ENCODE data around the gene TMEM26. TPM values are rescaled to one million over a fixed set of nuclear protein-coding genes. Genes with fewer than 3 reads are reported as not detected.
A peak's percentile ranks its signal among the peaks of the same experiment; 100 is the strongest.

The TMEM26 gene
- total RNA-seq (ENCODE audit: low replicate concordance): not detected in 2 replicates

GRCh38 chr10:61452655-61453641, at the start of gene TMEM26:
TMEM26 (minus strand) TSS chr10:61453381; CDS start chr10:61453081, 300 bp downstream.
- H3K4me3 Mint-ChIP-seq: peak within 1 kb of the TSS; percentile 87
- H3F3A ChIP-seq (ENCODE audit: low read depth): no peaks in the 10 kb centered on the region
- TF ChIP-seq EZH2 (IDR thresholded peaks at IDR 0.05) (peak; percentile 82), EZH2phosphoT487 (IDR thresholded peaks at IDR 0.05) (peak; percentile 65), CTCF (IDR thresholded peaks at IDR 0.05) (no peak)
- H3K27me3 ChIP-seq: peaks cover 66% of the 10 kb centered on the region
- H3K4me1 ChIP-seq: no peaks in the 10 kb centered on the region
- H3K9me3 ChIP-seq (ENCODE audit: low read depth): no peaks in the 10 kb centered on the region
- H3K36me3 ChIP-seq: no peaks in the 10 kb centered on the region
- peak within 1 kb of the TSS; percentile 48 for H2AFZ ChIP-seq (replicated peaks)
- H3K27me3 Mint-ChIP-seq (ENCODE audit: insufficient read depth, low read depth): peaks cover 24% of the 10 kb centered on the region
- no peaks in the 10 kb centered on the region for H3K79me2 ChIP-seq (ENCODE audit: low read depth)
- H3K9ac ChIP-seq: no peak within 1 kb of the TSS
- no peaks in the 10 kb centered on the region for H3K36me3 Mint-ChIP-seq
- no peaks in the 10 kb centered on the region for H3K9me3 Mint-ChIP-seq
- peaks cover 12% of the 10 kb centered on the region for H3K4me1 Mint-ChIP-seq
- H3K4me3 ChIP-seq: peak within 1 kb of the TSS; percentile 49
- H3K27ac ChIP-seq: no peak within 1 kb of the TSS
- peaks cover 8% of the 10 kb centered on the region for H4K20me1 ChIP-seq (ENCODE audit: low read depth)
- peak; percentile 57 for DNase-seq (ENCODE audit: low spot score)
- H3K4me2 ChIP-seq: peak within 1 kb of the TSS; percentile 87
- H3K27ac Mint-ChIP-seq: no peak within 1 kb of the TSS

- H3K79me2 ChIP-seq (ENCODE audit: low read depth): no peaks in the 10 kb centered on the region
- TF ChIP-seq EZH2 (IDR thresholded peaks at IDR 0.05) (no peak), CTCF (IDR thresholded peaks at IDR 0.05) (no peak), EZH2phosphoT487 (IDR thresholded peaks at IDR 0.05) (no peak)
- no peaks in the 10 kb centered on the region for H3F3A ChIP-seq (ENCODE audit: low read depth)
- Mint-ChIP-seq H3K36me3 (no peaks in the 10 kb centered on the region), H3K4me1 (no peaks in the 10 kb centered on the region), H3K27ac (no peak overlapping the region), H3K4me3 (no peak overlapping the region), H3K27me3 (ENCODE audit: insufficient read depth, low read depth) (no peaks in the 10 kb centered on the region), H3K9me3 (no peaks in the 10 kb centered on the region)
- DNase-seq (ENCODE audit: low spot score): no peak
- H3K36me3 ChIP-seq: no peaks in the 10 kb centered on the region
- no peak overlapping the region for H2AFZ ChIP-seq (replicated peaks)
- H3K4me1 ChIP-seq: no peaks in the 10 kb centered on the region
- no peak overlapping the region for H3K4me3 ChIP-seq
- no peak overlapping the region for H3K27ac ChIP-seq
- H4K20me1 ChIP-seq (ENCODE audit: low read depth): no peaks in the 10 kb centered on the region
- no peak overlapping the region for H3K4me2 ChIP-seq
- H3K27me3 ChIP-seq: no peaks in the 10 kb centered on the region
- H3K9ac ChIP-seq: no peak overlapping the region
- no peaks in the 10 kb centered on the region for H3K9me3 ChIP-seq (ENCODE audit: low read depth)
Observed at GRCh38 chr10:61500460-61500859, 47.3 kb upstream of the TMEM26 start.

GRCh38 chr10:61492364-61492995, 39.3 kb upstream of the TMEM26 start:
- Mint-ChIP-seq H3K27ac (no peak overlapping the region), H3K9me3 (no peaks in the 10 kb centered on the region)

More at GRCh38 chr10:61492364-61492995, 39.3 kb upstream of the TMEM26 start:
- Histone ChIP-seq H3K4me3 (no peak overlapping the region), H3K36me3 (no peaks in the 10 kb centered on the region), H3F3A (ENCODE audit: low read depth) (no peaks in the 10 kb centered on the region), H3K79me2 (ENCODE audit: low read depth) (no peaks in the 10 kb centered on the region), H3K27me3 (no peaks in the 10 kb centered on the region), H4K20me1 (ENCODE audit: low read depth) (no peaks in the 10 kb centered on the region), H2AFZ (replicated peaks) (no peak overlapping the region), H3K9me3 (ENCODE audit: low read depth) (no peaks in the 10 kb centered on the region), H3K4me1 (no peaks in the 10 kb centered on the region), H3K9ac (no peak overlapping the region), H3K27ac (no peak overlapping the region), H3K4me2 (no peak overlapping the region)
- no peaks in the 10 kb centered on the region for H3K4me1 Mint-ChIP-seq
- no peak for TF ChIP-seq CTCF (IDR thresholded peaks at IDR 0.05)
- no peak for TF ChIP-seq EZH2 (IDR thresholded peaks at IDR 0.05)
- no peak for TF ChIP-seq EZH2phosphoT487 (IDR thresholded peaks at IDR 0.05)
- no peaks in the 10 kb centered on the region for H3K27me3 Mint-ChIP-seq (ENCODE audit: insufficient read depth, low read depth)
- no peak overlapping the region for H3K4me3 Mint-ChIP-seq
- DNase-seq (ENCODE audit: low spot score): no peak
- H3K36me3 Mint-ChIP-seq: no peaks in the 10 kb centered on the region

Data from neural progenitor cell (in vitro differentiated cells).